Middle frontal gyrus (tissue), 1 donor: ENCODE measurements around the gene MCM7.
"Not testable (repeated sequence)": the region's sequence is repeated elsewhere in the genome, so short reads cannot be mapped to it uniquely, and the experiment has no call there.

Experiments
- DNase-seq: peaks from one replicate; pipeline ENCODE4 v3.0.0-alpha.2; 2015; ENCODE audit warnings: low spot score; ENCODE audit errors: extremely low spot score

MCM7 gene

GRCh38 chr7:100101016-100101862 is at the start of gene MCM7, which contains the start of gene AP4M1:
MCM7 (minus strand) TSS chr7:100101397; CDS start chr7:100101294, 103 bp downstream.
AP4M1 (plus strand) TSS chr7:100101643; CDS start chr7:100101715, 72 bp downstream.
- peak; percentile 99 for DNase-seq

GRCh38 chr7:100148559-100149328 is 47.5 kb upstream of the MCM7 start, which contains the start of gene LAMTOR4:
LAMTOR4 (plus strand) TSS chr7:100148918; CDS start chr7:100148973, 55 bp downstream.
- peak; percentile 98 for DNase-seq

GRCh38 chr7:100148225-100148558 is 47.0 kb upstream of the MCM7 start:
- DNase-seq, result no peak

GRCh38 chr7:100147278-100147677 is 46.1 kb upstream of the MCM7 start:
- no peak for DNase-seq

- not testable (repeated sequence) for DNase-seq
Observed at GRCh38 chr7:100146350-100146749, 45.2 kb upstream of the MCM7 start.

GRCh38 chr7:100142461-100142860 is 41.3 kb upstream of the MCM7 start:
- no peak for DNase-seq

GRCh38 chr7:100141555-100141949 is 40.4 kb upstream of the MCM7 start:
- no peak for DNase-seq

- no peak for DNase-seq
Observed at GRCh38 chr7:100137851-100138760, 36.9 kb upstream of the MCM7 start.

GRCh38 chr7:100132697-100133151 is 31.5 kb upstream of the MCM7 start:
- no peak for DNase-seq

- DNase-seq, result no peak
Observed at GRCh38 chr7:100132126-100132525, 30.9 kb upstream of the MCM7 start.

GRCh38 chr7:100130608-100131453 is 29.6 kb upstream of the MCM7 start:
- DNase-seq, result no peak

GRCh38 chr7:100130220-100130607 is 29.0 kb upstream of the MCM7 start:
- DNase-seq, result not testable (repeated sequence)

GRCh38 chr7:100128637-100128963 is 27.4 kb upstream of the MCM7 start:
- DNase-seq, result no peak

GRCh38 chr7:100127866-100128636 is 26.9 kb upstream of the MCM7 start:
- DNase-seq, result no peak

GRCh38 chr7:100126931-100127865 is 26.0 kb upstream of the MCM7 start, which contains the start of gene MBLAC1:
MBLAC1 (plus strand) TSS chr7:100126967; CDS start chr7:100127396, 429 bp downstream.
- peak; percentile 73 for DNase-seq

- no peak for DNase-seq
Observed at GRCh38 chr7:100126239-100126930, 25.2 kb upstream of the MCM7 start.

GRCh38 chr7:100124301-100125230 is 23.4 kb upstream of the MCM7 start:
- no peak for DNase-seq
